Duodenal mucosa (tissue), 2 donors: ENCODE data around the gene CDCA7L.
"Not testable (repeated sequence)": the region's sequence is repeated elsewhere in the genome, so short reads cannot be mapped to it uniquely, and the experiment has no call there.

ENCODE experiments used
- H3K27ac ChIP-seq: one replicate; pipeline ENCODE4 v1.7.0; 2013; ENCODE audit warnings: low read depth, low read length
- H3K27me3 ChIP-seq, 2 donors: one replicate each; pipeline ENCODE4 v1.7.0; 2013; ENCODE audit warnings: low read length in 2 of 2, control low read depth in 1 of 2; ENCODE audit not compliant: insufficient read depth in 2 of 2, control insufficient read depth in 1 of 2
- H3K36me3 ChIP-seq, 2 donors: one replicate each; pipeline ENCODE4 v1.7.0; 2013; ENCODE audit warnings: low read length in 2 of 2, control low read depth in 1 of 2; ENCODE audit not compliant: insufficient read depth in 2 of 2, control insufficient read depth in 1 of 2
- H3K4me1 ChIP-seq, 2 donors: one replicate each; pipeline ENCODE4 v1.7.0; 2013; ENCODE audit warnings: low read length in 2 of 2, control low read depth in 1 of 2; ENCODE audit not compliant: insufficient read depth in 2 of 2, control insufficient read depth in 1 of 2
- H3K4me3 ChIP-seq, 2 donors: one replicate each; pipeline ENCODE4 v1.7.0; 2013; ENCODE audit warnings: low read length in 2 of 2, low read depth in 1 of 2
- H3K9ac ChIP-seq, 2 donors: one replicate each; pipeline ENCODE4 v1.7.0; 2013; ENCODE audit warnings: low read length in 2 of 2, low read depth in 1 of 2
- H3K9me3 ChIP-seq, 2 donors: one replicate each; pipeline ENCODE4 v1.7.0; 2013; ENCODE audit warnings: low read length in 2 of 2, control low read depth in 1 of 2; ENCODE audit not compliant: control insufficient read depth in 1 of 2

The CDCA7L gene

DNA sequence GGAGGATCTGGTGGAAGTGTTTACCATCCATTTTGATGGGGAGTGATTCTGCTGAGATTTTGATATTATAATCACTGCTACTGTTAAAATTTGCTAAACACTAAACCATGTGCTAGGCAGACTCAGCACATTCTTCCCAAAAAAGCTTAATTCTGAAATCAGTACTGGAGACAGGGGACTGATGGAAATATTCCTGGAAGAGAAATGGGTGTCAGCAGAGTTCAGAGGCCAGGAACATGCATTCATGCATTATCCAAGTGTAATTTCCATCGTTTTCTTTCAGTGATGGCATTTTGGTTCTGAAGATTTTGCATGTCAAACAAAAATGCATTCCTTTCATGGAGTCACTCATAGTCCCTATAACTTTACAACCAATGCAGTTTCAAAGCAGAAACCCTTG is 79.0 kb downstream of the CDCA7L start:
- Histone ChIP-seq H3K4me3 (no peak overlapping the region), H3K27me3 (no peaks in the 10 kb centered on the region), H3K9ac (no peak overlapping the region)

DNA sequence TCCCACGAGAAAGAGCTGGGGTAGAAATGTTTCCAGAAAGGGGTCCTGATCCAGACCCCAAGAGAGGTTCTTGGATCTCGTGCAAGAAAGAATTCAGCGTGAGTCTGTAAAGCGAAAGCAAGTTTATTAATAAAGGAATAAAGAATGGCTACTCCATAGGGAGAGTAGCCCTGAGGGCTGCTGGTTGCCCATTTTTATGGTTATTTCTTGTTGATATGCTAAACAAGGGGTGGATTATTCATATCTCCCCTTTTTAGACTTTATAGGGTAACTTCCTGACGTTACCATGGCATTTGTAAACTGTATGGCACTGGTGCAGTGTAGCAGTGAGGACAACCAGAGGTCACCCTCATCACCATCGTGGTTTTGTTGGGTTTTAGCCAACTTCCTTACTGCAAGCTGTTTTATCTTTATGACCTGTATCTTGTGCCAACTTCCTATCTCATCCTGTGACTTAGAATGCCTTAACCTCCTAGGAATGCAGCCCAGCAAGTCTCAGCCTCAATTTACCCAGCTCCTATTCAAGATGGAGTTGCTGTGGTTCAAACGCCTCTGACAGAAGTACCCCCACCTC is 80.0 kb downstream of the CDCA7L start:
- H3K9ac ChIP-seq, H3K9me3 ChIP-seq, H3K36me3 ChIP-seq, H3K27me3 ChIP-seq, H3K4me1 ChIP-seq, H3K27ac ChIP-seq: not testable (repeated sequence)
- H3K4me3 ChIP-seq = peak overlapping the region in 1 of 2 donors; percentile 23

More for the DNA sequence above, 79.0 kb downstream of the CDCA7L start:
- Histone ChIP-seq H3K9me3 (no peaks in the 10 kb centered on the region), H3K36me3 (no peaks in the 10 kb centered on the region), H3K4me1 (peaks cover 5 to 9% of the 10 kb centered on the region in 2 donors), H3K27ac (no peak overlapping the region)

DNA sequence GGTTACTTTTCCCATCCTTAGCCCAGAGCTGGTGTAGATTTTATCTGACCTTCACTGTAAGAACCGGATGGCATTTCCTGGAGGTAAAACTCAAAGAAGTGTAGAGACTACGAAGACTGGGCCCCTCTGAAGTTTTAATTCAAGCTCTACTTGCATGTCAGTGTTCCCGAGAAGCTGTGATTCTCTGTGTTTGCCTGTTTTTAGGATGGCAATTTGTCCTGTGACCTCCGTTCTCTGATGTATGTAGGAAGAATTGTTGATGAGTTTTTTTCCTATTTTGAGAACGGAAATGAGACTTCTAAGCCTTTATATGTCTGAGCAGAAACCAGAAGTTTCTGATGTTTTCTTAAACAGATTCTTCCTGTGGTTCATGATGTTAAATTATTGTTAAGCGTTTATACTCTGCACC is 94.1 kb downstream of the CDCA7L start:
- Histone ChIP-seq H3K9me3 (no peaks in the 10 kb centered on the region), H3K36me3 (no peaks in the 10 kb centered on the region), H3K27ac (no peak overlapping the region), H3K27me3 (no peaks in the 10 kb centered on the region), H3K4me1 (no peaks in the 10 kb centered on the region), H3K4me3 (no peak overlapping the region), H3K9ac (no peak overlapping the region)
